HepG2 (cell line): ENCODE data around the gene ELL. TPM values are rescaled to one million over a fixed set of nuclear protein-coding genes. Genes with fewer than 3 reads are reported as not detected.
A peak's percentile ranks its signal among the peaks of the same experiment; 100 is the strongest.

Experiments
- ARNTL ChIP-seq: sonication (generic); formaldehyde crosslinking; IDR thresholded peaks from 2 replicates; pipeline ENCODE4 v1.4.0; 2020; ENCODE audit warnings: mild to moderate bottlenecking, missing genetic modification reagents
- FOXA3 ChIP-seq: IDR thresholded peaks from 2 replicates; pipeline ENCODE4 v1.6.1; 2016; ENCODE audit warnings: missing genetic modification reagents, missing compliant biosample characterization
- NAIF1 ChIP-seq: sonication (generic); formaldehyde crosslinking; IDR thresholded peaks from 2 replicates; pipeline ENCODE4 v1.5.0; 2020; ENCODE audit warnings: mild to moderate bottlenecking, missing genetic modification reagents, borderline replicate concordance
- NFKB2 ChIP-seq: sonication (generic); formaldehyde crosslinking; IDR thresholded peaks from 2 replicates; pipeline ENCODE4 v1.4.0; 2020; ENCODE audit warnings: missing genetic modification reagents, borderline replicate concordance
- POLR2AphosphoS2 ChIP-seq: IDR thresholded peaks from 2 replicates; pipeline ENCODE4 v1.6.1; 2011; ENCODE audit warnings: low read depth, low read length, improper control_type of control experiment
- SRY ChIP-seq: sonication (generic); formaldehyde crosslinking; IDR thresholded peaks from 2 replicates; pipeline ENCODE4 v1.8.0; 2022; ENCODE audit warnings: mild to moderate bottlenecking, missing genetic modification reagents
- TARDBP ChIP-seq: sonication (generic); formaldehyde crosslinking; IDR thresholded peaks from 2 replicates; pipeline ENCODE4 v1.8.0; 2022; ENCODE audit warnings: mild to moderate bottlenecking, missing genetic modification reagents
- ZBTB7A ChIP-seq: sonication (generic); formaldehyde crosslinking; IDR thresholded peaks from 2 replicates; pipeline ENCODE4 v1.8.0; 2022; ENCODE audit warnings: mild to moderate bottlenecking, missing genetic modification reagents
- ZNF292 ChIP-seq: sonication (generic); formaldehyde crosslinking; IDR thresholded peaks from 2 replicates; pipeline ENCODE4 v1.8.1; 2022; ENCODE audit warnings: mild to moderate bottlenecking, low read depth, missing genetic modification reagents, borderline replicate concordance
- ZNF335 ChIP-seq: sonication (generic); formaldehyde crosslinking; IDR thresholded peaks from 2 replicates; pipeline ENCODE4 v1.4.0; 2020; ENCODE audit warnings: missing genetic modification reagents
- ZNF616 ChIP-seq: sonication (generic); formaldehyde crosslinking; IDR thresholded peaks from 2 replicates; pipeline ENCODE4 v1.5.0; 2020; ENCODE audit warnings: low read depth, mild to moderate bottlenecking, missing genetic modification reagents
- polyA plus RNA-seq, 8 experiments: library from polyadenylated mRNA; depleted of rRNA in 3 of 8; stranded (reverse) in 7 of 8; unstranded in 1 of 8; fragments of >200 nt; fragmentation: Illumina TruSeq in 4 of 8; extraction: Trizol in 4 of 8; gene quantifications; 2 replicates each; pipeline versions ENCODE4 v1.2.1 to v1.2.3, GENCODE V29; 2011 to 2016; ENCODE audit warnings: low read depth in 4 of 8, missing spikeins in 1 of 8, mixed read lengths in 1 of 8; ENCODE audit not compliant: insufficient read depth in 1 of 8
- total RNA-seq, 5 experiments: library from RNA; depleted of rRNA; stranded (reverse); fragments of >200 nt; fragmentation: Illumina TruSeq; extraction: Trizol; gene quantifications; 2 replicates each; pipeline ENCODE4 v1.2.3, GENCODE V29; 2016; ENCODE audit warnings: low read depth in 1 of 5
- TF ChIP-seq, protein P1 (sequence below): sonication (generic); formaldehyde crosslinking; IDR thresholded peaks from 2 replicates; pipeline ENCODE4 v1.4.0; 2020; ENCODE audit warnings: missing genetic modification reagents
- TF ChIP-seq, protein P2 (sequence below): sonication (generic); formaldehyde crosslinking; IDR thresholded peaks from 2 replicates; pipeline ENCODE4 v1.9.0; 2021; ENCODE audit warnings: mild to moderate bottlenecking, missing genetic modification reagents
- TF ChIP-seq, protein P3 (sequence below): IDR thresholded peaks from 2 replicates; pipeline ENCODE4 v1.6.1; 2012; ENCODE audit warnings: inconsistent platforms
- TF ChIP-seq, protein P4 (sequence below): sonication (generic); formaldehyde crosslinking; conservative IDR thresholded peaks from 2 replicates; pipeline ENCODE4 v1.4.0; 2020; ENCODE audit warnings: mild to moderate bottlenecking, missing genetic modification reagents, moderate library complexity

The ELL gene
- total and polyA plus RNA-seq, 2 of the 13 experiments (the other 11 are each of a cell fraction or from before 2014, with no cell fraction given): 3.7 to 5.4 TPM

DNA sequence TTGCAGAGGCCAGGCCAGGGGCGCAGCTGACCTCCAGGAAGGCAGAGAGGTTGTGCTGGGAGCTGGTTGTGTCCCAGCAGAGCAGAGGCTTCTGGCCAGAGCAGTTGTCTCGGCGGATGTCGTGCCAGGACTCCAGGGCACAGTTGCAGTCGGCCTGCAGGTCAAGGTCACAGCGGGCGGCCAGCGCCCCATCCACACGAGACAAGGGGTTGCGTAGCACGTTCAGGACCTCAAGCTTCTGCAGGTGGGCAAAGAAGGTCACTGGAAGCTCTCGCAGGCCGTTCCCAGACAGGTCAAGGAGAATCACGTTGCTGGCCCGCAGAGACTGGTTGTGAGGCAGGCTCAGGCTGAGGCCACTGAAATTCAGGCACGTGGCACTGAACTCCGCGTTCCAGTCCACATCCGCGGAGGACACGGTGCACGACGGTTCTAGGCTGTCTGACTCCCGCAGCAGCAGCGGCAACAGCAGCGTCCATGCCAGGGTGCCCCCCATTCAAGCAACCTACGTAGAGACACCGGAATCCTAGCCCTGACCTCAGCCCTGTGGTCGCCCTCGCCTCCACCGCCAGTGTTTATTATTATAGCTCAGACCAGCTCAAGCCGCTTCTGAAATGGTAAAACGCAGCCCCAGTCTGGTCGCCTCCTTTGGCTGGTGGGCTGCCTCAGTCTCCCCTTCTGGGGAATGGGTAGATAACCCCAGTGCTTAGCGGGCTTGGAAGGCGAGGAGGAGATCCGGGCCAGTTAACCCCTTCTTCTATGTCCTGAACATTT lies 125.2 kb downstream of the ELL start (continued):
- TF ChIP-seq, protein P1, sequence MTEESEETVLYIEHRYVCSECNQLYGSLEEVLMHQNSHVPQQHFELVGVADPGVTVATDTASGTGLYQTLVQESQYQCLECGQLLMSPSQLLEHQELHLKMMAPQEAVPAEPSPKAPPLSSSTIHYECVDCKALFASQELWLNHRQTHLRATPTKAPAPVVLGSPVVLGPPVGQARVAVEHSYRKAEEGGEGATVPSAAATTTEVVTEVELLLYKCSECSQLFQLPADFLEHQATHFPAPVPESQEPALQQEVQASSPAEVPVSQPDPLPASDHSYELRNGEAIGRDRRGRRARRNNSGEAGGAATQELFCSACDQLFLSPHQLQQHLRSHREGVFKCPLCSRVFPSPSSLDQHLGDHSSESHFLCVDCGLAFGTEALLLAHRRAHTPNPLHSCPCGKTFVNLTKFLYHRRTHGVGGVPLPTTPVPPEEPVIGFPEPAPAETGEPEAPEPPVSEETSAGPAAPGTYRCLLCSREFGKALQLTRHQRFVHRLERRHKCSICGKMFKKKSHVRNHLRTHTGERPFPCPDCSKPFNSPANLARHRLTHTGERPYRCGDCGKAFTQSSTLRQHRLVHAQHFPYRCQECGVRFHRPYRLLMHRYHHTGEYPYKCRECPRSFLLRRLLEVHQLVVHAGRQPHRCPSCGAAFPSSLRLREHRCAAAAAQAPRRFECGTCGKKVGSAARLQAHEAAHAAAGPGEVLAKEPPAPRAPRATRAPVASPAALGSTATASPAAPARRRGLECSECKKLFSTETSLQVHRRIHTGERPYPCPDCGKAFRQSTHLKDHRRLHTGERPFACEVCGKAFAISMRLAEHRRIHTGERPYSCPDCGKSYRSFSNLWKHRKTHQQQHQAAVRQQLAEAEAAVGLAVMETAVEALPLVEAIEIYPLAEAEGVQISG (CRISPR knock-in tag): peak; percentile 59; the same call in 1 of the 2 replicates
- TF ChIP-seq ZNF292 (CRISPR knock-in tag) (no peak), TARDBP (CRISPR knock-in tag) (peak; percentile 55; the same call in 1 of the 2 replicates), ZBTB7A (CRISPR knock-in tag) (0 out of 2 replicates have a peak, but pooled peaks have one; percentile 24), ARNTL (CRISPR knock-in tag) (0 out of 2 replicates have a peak, but pooled peaks have one; percentile 41), POLR2AphosphoS2 (no peak), ZNF616 (CRISPR knock-in tag) (0 out of 2 replicates have a peak, but pooled peaks have one; percentile 68), ZNF335 (CRISPR knock-in tag) (no peak), SRY (CRISPR knock-in tag) (0 out of 2 replicates have a peak, but pooled peaks have one; percentile 44), FOXA3 (CRISPR knock-in tag) (peak; percentile 21; the same call in 1 of the 2 replicates), NFKB2 (CRISPR knock-in tag) (peak; percentile 67; the same call in 1 of the 2 replicates), NAIF1 (CRISPR knock-in tag) (no peak; the same call in 1 of the 2 replicates)
- TF ChIP-seq, protein P2, sequence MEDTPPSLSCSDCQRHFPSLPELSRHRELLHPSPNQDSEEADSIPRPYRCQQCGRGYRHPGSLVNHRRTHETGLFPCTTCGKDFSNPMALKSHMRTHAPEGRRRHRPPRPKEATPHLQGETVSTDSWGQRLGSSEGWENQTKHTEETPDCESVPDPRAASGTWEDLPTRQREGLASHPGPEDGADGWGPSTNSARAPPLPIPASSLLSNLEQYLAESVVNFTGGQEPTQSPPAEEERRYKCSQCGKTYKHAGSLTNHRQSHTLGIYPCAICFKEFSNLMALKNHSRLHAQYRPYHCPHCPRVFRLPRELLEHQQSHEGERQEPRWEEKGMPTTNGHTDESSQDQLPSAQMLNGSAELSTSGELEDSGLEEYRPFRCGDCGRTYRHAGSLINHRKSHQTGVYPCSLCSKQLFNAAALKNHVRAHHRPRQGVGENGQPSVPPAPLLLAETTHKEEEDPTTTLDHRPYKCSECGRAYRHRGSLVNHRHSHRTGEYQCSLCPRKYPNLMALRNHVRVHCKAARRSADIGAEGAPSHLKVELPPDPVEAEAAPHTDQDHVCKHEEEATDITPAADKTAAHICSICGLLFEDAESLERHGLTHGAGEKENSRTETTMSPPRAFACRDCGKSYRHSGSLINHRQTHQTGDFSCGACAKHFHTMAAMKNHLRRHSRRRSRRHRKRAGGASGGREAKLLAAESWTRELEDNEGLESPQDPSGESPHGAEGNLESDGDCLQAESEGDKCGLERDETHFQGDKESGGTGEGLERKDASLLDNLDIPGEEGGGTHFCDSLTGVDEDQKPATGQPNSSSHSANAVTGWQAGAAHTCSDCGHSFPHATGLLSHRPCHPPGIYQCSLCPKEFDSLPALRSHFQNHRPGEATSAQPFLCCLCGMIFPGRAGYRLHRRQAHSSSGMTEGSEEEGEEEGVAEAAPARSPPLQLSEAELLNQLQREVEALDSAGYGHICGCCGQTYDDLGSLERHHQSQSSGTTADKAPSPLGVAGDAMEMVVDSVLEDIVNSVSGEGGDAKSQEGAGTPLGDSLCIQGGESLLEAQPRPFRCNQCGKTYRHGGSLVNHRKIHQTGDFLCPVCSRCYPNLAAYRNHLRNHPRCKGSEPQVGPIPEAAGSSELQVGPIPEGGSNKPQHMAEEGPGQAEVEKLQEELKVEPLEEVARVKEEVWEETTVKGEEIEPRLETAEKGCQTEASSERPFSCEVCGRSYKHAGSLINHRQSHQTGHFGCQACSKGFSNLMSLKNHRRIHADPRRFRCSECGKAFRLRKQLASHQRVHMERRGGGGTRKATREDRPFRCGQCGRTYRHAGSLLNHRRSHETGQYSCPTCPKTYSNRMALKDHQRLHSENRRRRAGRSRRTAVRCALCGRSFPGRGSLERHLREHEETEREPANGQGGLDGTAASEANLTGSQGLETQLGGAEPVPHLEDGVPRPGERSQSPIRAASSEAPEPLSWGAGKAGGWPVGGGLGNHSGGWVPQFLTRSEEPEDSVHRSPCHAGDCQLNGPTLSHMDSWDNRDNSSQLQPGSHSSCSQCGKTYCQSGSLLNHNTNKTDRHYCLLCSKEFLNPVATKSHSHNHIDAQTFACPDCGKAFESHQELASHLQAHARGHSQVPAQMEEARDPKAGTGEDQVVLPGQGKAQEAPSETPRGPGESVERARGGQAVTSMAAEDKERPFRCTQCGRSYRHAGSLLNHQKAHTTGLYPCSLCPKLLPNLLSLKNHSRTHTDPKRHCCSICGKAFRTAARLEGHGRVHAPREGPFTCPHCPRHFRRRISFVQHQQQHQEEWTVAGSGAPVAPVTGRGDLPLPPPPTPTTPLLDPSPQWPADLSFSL (CRISPR knock-in tag): no peak
- TF ChIP-seq, protein P3, sequence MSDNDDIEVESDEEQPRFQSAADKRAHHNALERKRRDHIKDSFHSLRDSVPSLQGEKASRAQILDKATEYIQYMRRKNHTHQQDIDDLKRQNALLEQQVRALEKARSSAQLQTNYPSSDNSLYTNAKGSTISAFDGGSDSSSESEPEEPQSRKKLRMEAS: peak; percentile 92
- TF ChIP-seq, protein P4, sequence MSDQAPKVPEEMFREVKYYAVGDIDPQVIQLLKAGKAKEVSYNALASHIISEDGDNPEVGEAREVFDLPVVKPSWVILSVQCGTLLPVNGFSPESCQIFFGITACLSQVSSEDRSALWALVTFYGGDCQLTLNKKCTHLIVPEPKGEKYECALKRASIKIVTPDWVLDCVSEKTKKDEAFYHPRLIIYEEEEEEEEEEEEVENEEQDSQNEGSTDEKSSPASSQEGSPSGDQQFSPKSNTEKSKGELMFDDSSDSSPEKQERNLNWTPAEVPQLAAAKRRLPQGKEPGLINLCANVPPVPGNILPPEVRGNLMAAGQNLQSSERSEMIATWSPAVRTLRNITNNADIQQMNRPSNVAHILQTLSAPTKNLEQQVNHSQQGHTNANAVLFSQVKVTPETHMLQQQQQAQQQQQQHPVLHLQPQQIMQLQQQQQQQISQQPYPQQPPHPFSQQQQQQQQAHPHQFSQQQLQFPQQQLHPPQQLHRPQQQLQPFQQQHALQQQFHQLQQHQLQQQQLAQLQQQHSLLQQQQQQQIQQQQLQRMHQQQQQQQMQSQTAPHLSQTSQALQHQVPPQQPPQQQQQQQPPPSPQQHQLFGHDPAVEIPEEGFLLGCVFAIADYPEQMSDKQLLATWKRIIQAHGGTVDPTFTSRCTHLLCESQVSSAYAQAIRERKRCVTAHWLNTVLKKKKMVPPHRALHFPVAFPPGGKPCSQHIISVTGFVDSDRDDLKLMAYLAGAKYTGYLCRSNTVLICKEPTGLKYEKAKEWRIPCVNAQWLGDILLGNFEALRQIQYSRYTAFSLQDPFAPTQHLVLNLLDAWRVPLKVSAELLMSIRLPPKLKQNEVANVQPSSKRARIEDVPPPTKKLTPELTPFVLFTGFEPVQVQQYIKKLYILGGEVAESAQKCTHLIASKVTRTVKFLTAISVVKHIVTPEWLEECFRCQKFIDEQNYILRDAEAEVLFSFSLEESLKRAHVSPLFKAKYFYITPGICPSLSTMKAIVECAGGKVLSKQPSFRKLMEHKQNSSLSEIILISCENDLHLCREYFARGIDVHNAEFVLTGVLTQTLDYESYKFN (CRISPR knock-in tag): peak; percentile 26; the same call in 1 of the 2 replicates
